HepG2 (cell line): ENCODE results near the gene TUBB3. TPM values are rescaled to one million over a fixed set of nuclear protein-coding genes. Genes with fewer than 3 reads are reported as not detected.

ENCODE experiments used
- DMTF1 ChIP-seq: sonication (generic); formaldehyde crosslinking; IDR thresholded peaks from 2 replicates; pipeline ENCODE4 v1.4.0; 2020; ENCODE audit warnings: mild to moderate bottlenecking, missing genetic modification reagents
- FOXP4 ChIP-seq: sonication (generic); formaldehyde crosslinking; IDR thresholded peaks from 2 replicates; pipeline ENCODE4 v1.4.0; 2020; ENCODE audit warnings: missing genetic modification reagents
- GPBP1L1 ChIP-seq: sonication (generic); formaldehyde crosslinking; IDR thresholded peaks from 2 replicates; pipeline ENCODE4 v1.5.0; 2020; ENCODE audit warnings: mild to moderate bottlenecking, missing genetic modification reagents
- MAF1 ChIP-seq: sonication (generic); formaldehyde crosslinking; IDR thresholded peaks from 2 replicates; pipeline ENCODE4 v1.5.0; 2020; ENCODE audit warnings: missing genetic modification reagents, borderline replicate concordance
- MTF1 ChIP-seq: sonication (generic); formaldehyde crosslinking; IDR thresholded peaks from 2 replicates; pipeline ENCODE4 v1.5.0; 2020; ENCODE audit warnings: missing genetic modification reagents
- NFKBIZ ChIP-seq: IDR thresholded peaks from 2 replicates; pipeline ENCODE4 v1.6.1; 2018; ENCODE audit warnings: missing genetic modification reagents, missing compliant biosample characterization
- NRL ChIP-seq: sonication (generic); formaldehyde crosslinking; IDR thresholded peaks from 2 replicates; pipeline ENCODE4 v1.5.0; 2020; ENCODE audit warnings: missing genetic modification reagents, mild to moderate bottlenecking, moderate library complexity, borderline replicate concordance
- PAF1 ChIP-seq: IDR thresholded peaks from 2 replicates; pipeline ENCODE4 v1.6.1; 2016; ENCODE audit warnings: missing genetic modification reagents, missing compliant biosample characterization
- PAX8 ChIP-seq: sonication (generic); formaldehyde crosslinking; IDR thresholded peaks from 2 replicates; pipeline ENCODE4 v1.8.0; 2022; ENCODE audit warnings: mild to moderate bottlenecking, missing genetic modification reagents, borderline replicate concordance
- SP5 ChIP-seq: IDR thresholded peaks from 2 replicates; pipeline ENCODE4 v1.6.1; 2016; ENCODE audit warnings: low read depth, borderline replicate concordance
- TAF1 ChIP-seq: sonication (generic); formaldehyde crosslinking; IDR thresholded peaks from 2 replicates; pipeline ENCODE4 v1.4.0; 2020; ENCODE audit warnings: missing genetic modification reagents
- TBP ChIP-seq: sonication (generic); formaldehyde crosslinking; IDR thresholded peaks from 2 replicates; pipeline ENCODE4 v1.5.0; 2020; ENCODE audit warnings: missing genetic modification reagents
- ZNF124 ChIP-seq: sonication (generic); formaldehyde crosslinking; IDR thresholded peaks from 2 replicates; pipeline ENCODE4 v1.4.0; 2020; ENCODE audit warnings: missing genetic modification reagents
- ZNF44 ChIP-seq: sonication (generic); formaldehyde crosslinking; IDR thresholded peaks from 2 replicates; pipeline ENCODE4 v1.5.1; 2020; ENCODE audit warnings: mild to moderate bottlenecking, missing genetic modification reagents
- ZNF577 ChIP-seq: sonication (generic); formaldehyde crosslinking; IDR thresholded peaks from 2 replicates; pipeline ENCODE4 v1.4.0; 2020; ENCODE audit warnings: mild to moderate bottlenecking, low read depth, missing genetic modification reagents, borderline replicate concordance
- ZNF646 ChIP-seq: sonication (generic); formaldehyde crosslinking; IDR thresholded peaks from 2 replicates; pipeline ENCODE4 v1.9.0; 2021; ENCODE audit warnings: mild to moderate bottlenecking, missing genetic modification reagents
- polyA plus RNA-seq, 8 experiments: library from polyadenylated mRNA; depleted of rRNA in 3 of 8; stranded (reverse) in 7 of 8; unstranded in 1 of 8; fragments of >200 nt; fragmentation: Illumina TruSeq in 4 of 8; extraction: Trizol in 4 of 8; gene quantifications; 2 replicates each; pipeline versions ENCODE4 v1.2.1 to v1.2.3, GENCODE V29; 2011 to 2016; ENCODE audit warnings: low read depth in 4 of 8, missing spikeins in 1 of 8, mixed read lengths in 1 of 8; ENCODE audit not compliant: insufficient read depth in 1 of 8
- total RNA-seq, 5 experiments: library from RNA; depleted of rRNA; stranded (reverse); fragments of >200 nt; fragmentation: Illumina TruSeq; extraction: Trizol; gene quantifications; 2 replicates each; pipeline ENCODE4 v1.2.3, GENCODE V29; 2016; ENCODE audit warnings: low read depth in 1 of 5

The TUBB3 gene
- total and polyA plus RNA-seq, 2 of the 13 experiments (the other 11 are each of a cell fraction or from before 2014, with no cell fraction given), result 110 to 185 TPM

- TF ChIP-seq ZNF646 (CRISPR knock-in tag) (no peak), ZNF577 (CRISPR knock-in tag) (peak; percentile 95; the same call in 1 of the 2 replicates), MTF1 (CRISPR knock-in tag) (no peak), TAF1 (CRISPR knock-in tag) (peak; percentile 86), NFKBIZ (CRISPR knock-in tag) (0 out of 2 replicates have a peak, but pooled peaks have one; percentile 41), DMTF1 (CRISPR knock-in tag) (peak; percentile 78; the same call in 1 of the 2 replicates), SP5 (CRISPR knock-in tag) (peak; percentile 60), FOXP4 (CRISPR knock-in tag) (no peak; the same call in 1 of the 2 replicates), ZNF44 (CRISPR knock-in tag) (no peak; the same call in 1 of the 2 replicates), NRL (CRISPR knock-in tag) (peak; percentile 74), TBP (CRISPR knock-in tag) (peak; percentile 67; the same call in 1 of the 2 replicates), PAF1 (CRISPR knock-in tag) (no peak), PAX8 (CRISPR knock-in tag) (peak; percentile 55; the same call in 1 of the 2 replicates), GPBP1L1 (CRISPR knock-in tag) (no peak), MAF1 (CRISPR knock-in tag) (peak; percentile 87; the same call in 1 of the 2 replicates), ZNF124 (CRISPR knock-in tag) (peak; percentile 39; the same call in 1 of the 2 replicates)
Observed at GRCh38 chr16:89972244-89973234, 49.4 kb downstream of the TUBB3 start (continued).
